Measurements from ENCODE around the gene PPP2R1B. TPM values are rescaled to one million over a fixed set of nuclear protein-coding genes. Genes with fewer than 3 reads are reported as not detected.

Gene PPP2R1B
- 29.8 and 35.4 TPM in 2 replicates for total RNA-seq (2014; rRNA removed; shearing (Covaris generic))

DNA sequence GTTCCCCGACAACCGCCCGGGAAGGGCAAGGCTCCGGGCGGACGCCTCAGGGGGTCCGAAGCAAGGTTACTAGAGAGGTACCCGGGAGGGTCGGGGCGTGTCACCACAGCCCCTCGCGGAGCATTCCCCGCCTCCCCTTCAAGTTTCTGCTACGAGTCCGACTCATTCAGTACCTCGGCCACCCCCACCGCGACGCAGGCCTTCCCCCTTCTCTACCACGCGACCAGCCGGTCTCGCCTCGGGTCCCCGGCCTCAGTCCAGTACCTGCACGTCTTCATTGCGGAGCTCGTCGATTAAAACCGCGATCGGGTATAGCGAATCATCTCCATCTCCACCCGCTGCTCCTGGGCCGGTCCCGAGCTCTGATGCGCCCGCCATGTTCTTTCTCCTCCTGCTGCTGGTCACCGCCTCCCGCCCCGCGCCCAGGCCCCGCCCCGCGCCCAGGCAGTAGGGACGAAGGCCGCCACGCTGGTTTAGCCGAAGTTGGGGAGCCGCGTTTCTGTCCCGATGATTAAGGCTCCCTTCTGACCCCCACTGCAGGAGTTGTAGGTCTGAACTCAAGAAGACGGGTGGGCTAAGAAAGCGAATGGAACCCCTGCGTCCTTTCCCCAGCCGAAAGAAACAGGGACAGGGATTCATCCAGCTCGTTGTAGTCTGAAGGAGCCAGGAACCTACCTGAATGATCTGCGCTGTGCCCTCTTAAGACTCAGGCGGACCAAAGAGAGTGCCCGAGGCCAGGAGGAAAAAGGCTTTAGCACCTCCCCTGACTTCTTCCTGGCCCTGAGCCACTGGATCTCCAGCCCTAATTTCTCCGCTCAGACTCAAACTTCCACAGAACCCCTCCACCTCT, at the start of gene PPP2R1B:
Gene PPP2R1B (minus strand): TSS at position 406 of the 850 bp plus-strand sequence. CDS start 28 bp downstream, at position 378.
- H3K27me3 ChIP-seq: no peaks in the 10 kb centered on the region
- H3K9me3 ChIP-seq (replicated peaks): no peaks in the 10 kb centered on the region
- peak within 1 kb of the TSS; percentile 63 for H3K27ac ChIP-seq
- peaks cover 8% of the 10 kb centered on the region for H3K36me3 ChIP-seq
- H3K4me3 ChIP-seq: peak within 1 kb of the TSS; percentile 95
- peak; percentile 63 to 77 for DNase-seq
- H3K4me1 ChIP-seq: no peaks in the 10 kb centered on the region

GRCh38 chr11:111815489-111815888, 49.3 kb upstream of the PPP2R1B start:
- Histone ChIP-seq H3K4me3 (no peak overlapping the region), H3K9me3 (replicated peaks) (no peaks in the 10 kb centered on the region), H3K36me3 (no peaks in the 10 kb centered on the region), H3K27me3 (no peaks in the 10 kb centered on the region), H3K27ac (no peak overlapping the region), H3K4me1 (no peaks in the 10 kb centered on the region)
- no peak for DNase-seq

- no peak for DNase-seq
- H3K27ac ChIP-seq: no peak overlapping the region
- H3K4me3 ChIP-seq: no peak overlapping the region
- no peaks in the 10 kb centered on the region for H3K36me3 ChIP-seq
- H3K4me1 ChIP-seq: no peaks in the 10 kb centered on the region
- no peaks in the 10 kb centered on the region for H3K27me3 ChIP-seq
- no peaks in the 10 kb centered on the region for H3K9me3 ChIP-seq (replicated peaks)
Observed at GRCh38 chr11:111814557-111815320, 48.5 kb upstream of the PPP2R1B start.

DNA sequence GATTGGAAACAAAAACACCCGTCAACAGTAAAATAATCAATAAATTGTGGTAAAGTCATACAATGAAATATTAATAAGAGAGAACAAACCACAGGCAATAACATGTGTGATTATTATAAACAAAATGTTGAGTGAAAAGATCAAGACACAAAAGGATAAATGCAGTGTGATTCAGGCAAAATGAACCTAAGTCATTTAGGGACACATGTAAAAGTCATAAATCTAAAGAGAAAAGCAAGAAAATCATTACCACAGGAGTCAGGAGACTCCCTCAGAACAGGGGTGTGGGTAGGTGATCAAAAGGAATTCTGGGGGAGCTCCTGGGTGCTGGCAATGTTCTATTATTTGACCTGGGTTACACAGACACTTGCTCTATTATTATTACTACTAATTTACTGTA, 47.9 kb upstream of the PPP2R1B start:
- no peak overlapping the region for H3K27ac ChIP-seq
- H3K27me3 ChIP-seq: no peaks in the 10 kb centered on the region
- H3K36me3 ChIP-seq: no peaks in the 10 kb centered on the region
- no peak for DNase-seq
- H3K9me3 ChIP-seq (replicated peaks): no peaks in the 10 kb centered on the region
- H3K4me3 ChIP-seq: no peak overlapping the region
- H3K4me1 ChIP-seq: no peaks in the 10 kb centered on the region

GRCh38 chr11:111812211-111812610, 46.0 kb upstream of the PPP2R1B start:
- Histone ChIP-seq H3K27me3 (no peaks in the 10 kb centered on the region), H3K4me3 (no peak overlapping the region), H3K9me3 (replicated peaks) (no peaks in the 10 kb centered on the region), H3K36me3 (no peaks in the 10 kb centered on the region), H3K4me1 (no peaks in the 10 kb centered on the region), H3K27ac (no peak overlapping the region)
- DNase-seq: no peak

DNA sequence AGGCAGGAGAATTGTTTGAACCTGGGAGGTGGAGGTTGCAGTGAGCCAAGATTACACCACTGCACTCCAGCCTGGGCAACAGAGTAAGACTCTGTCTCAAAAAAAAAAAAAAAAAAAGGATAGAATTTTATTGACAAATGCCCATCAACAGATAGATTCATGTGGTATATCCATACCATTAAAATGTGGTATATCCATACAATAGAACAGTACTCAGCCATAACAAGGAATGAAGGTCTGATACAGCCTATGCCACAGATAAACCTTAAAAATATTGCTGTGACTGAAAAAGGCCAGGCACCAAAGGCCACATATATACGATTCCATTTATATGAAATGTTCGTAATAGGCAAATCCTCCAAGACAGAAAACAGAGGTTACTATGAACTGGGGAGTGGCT, 45.3 kb upstream of the PPP2R1B start:
- Histone ChIP-seq H3K27me3 (no peaks in the 10 kb centered on the region), H3K4me1 (no peaks in the 10 kb centered on the region), H3K27ac (no peak overlapping the region), H3K36me3 (no peaks in the 10 kb centered on the region), H3K9me3 (replicated peaks) (no peaks in the 10 kb centered on the region), H3K4me3 (no peak overlapping the region)
- DNase-seq: no peak

GRCh38 chr11:111808834-111809233, 42.6 kb upstream of the PPP2R1B start:
- Histone ChIP-seq H3K4me3 (no peak overlapping the region), H3K4me1 (no peaks in the 10 kb centered on the region), H3K27me3 (no peaks in the 10 kb centered on the region), H3K36me3 (no peaks in the 10 kb centered on the region), H3K9me3 (replicated peaks) (no peaks in the 10 kb centered on the region), H3K27ac (no peak overlapping the region)
- no peak for DNase-seq

DNA sequence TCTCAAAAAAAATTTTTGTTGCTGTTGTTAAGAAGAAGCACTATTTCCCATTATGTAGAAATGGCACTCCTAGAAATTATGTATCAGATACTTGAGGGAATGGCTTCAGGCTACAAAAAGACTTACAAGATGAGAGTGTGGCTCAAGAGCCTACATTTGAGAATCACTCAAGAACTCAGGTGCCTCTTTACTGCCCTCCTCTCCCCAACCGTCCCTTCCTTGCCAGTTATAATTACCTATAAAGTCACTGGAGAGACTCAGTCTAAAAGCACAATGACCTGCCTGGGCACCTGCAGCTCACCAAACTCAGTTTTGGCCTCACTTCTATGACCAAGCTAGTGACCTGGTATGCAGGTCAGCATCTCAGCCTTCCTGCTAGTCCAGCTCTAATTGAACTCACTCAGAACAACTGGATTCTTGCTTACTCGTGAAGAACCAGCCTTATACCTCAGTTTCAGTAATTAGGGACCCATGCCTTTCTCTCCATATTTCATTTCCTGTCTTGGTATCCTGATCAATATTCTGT, 41.9 kb upstream of the PPP2R1B start:
- no peaks in the 10 kb centered on the region for H3K36me3 ChIP-seq
- H3K9me3 ChIP-seq (replicated peaks): no peaks in the 10 kb centered on the region
- H3K4me3 ChIP-seq: no peak overlapping the region
- DNase-seq: no peak
- H3K4me1 ChIP-seq: no peaks in the 10 kb centered on the region
- no peak overlapping the region for H3K27ac ChIP-seq
- no peaks in the 10 kb centered on the region for H3K27me3 ChIP-seq

DNA sequence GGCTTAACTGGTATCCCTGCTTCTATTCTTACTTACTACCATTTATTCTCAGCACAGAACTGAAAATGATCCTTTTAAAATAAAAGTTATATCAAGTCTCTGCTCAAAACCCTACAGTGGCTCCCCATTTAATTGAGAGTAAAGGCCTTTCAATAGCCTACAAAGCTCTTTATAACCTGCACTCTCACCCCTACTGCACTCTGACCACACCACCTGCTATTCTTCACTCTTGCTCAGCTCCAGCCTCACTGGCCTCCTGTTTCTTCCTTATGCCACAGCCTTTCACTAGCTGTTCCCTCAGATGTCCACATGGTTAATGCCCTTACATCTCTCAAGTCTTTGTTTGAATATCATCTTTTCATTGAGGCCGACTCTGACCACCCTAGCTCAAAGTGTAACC, 40.9 kb upstream of the PPP2R1B start:
- DNase-seq: no peak
- no peaks in the 10 kb centered on the region for H3K36me3 ChIP-seq
- no peaks in the 10 kb centered on the region for H3K27me3 ChIP-seq
- H3K4me1 ChIP-seq: no peaks in the 10 kb centered on the region
- H3K4me3 ChIP-seq: no peak overlapping the region
- no peak overlapping the region for H3K27ac ChIP-seq
- H3K9me3 ChIP-seq (replicated peaks): no peaks in the 10 kb centered on the region

- Histone ChIP-seq H3K4me1 (no peaks in the 10 kb centered on the region), H3K4me3 (no peak overlapping the region), H3K36me3 (no peaks in the 10 kb centered on the region), H3K9me3 (replicated peaks) (no peaks in the 10 kb centered on the region; the same call in 1 of the 2 replicates), H3K27ac (no peak overlapping the region), H3K27me3 (no peaks in the 10 kb centered on the region)
- no peak for DNase-seq
Observed at GRCh38 chr11:111801135-111801534, 34.9 kb upstream of the PPP2R1B start.

- DNase-seq: no peak
- H3K36me3 ChIP-seq: no peaks in the 10 kb centered on the region
- H3K4me1 ChIP-seq: no peaks in the 10 kb centered on the region
- no peak overlapping the region for H3K4me3 ChIP-seq
- no peak overlapping the region for H3K27ac ChIP-seq
- H3K9me3 ChIP-seq (replicated peaks): no peaks in the 10 kb centered on the region; the same call in 1 of the 2 replicates
- H3K27me3 ChIP-seq: no peaks in the 10 kb centered on the region
Observed at GRCh38 chr11:111798279-111798678, 32.1 kb upstream of the PPP2R1B start.

GRCh38 chr11:111797145-111797581, 31.0 kb upstream of the PPP2R1B start:
- H3K9me3 ChIP-seq (replicated peaks): no peaks in the 10 kb centered on the region; the same call in 1 of the 2 replicates
- no peaks in the 10 kb centered on the region for H3K27me3 ChIP-seq
- H3K4me1 ChIP-seq: no peaks in the 10 kb centered on the region
- no peaks in the 10 kb centered on the region for H3K36me3 ChIP-seq
- DNase-seq: peak in 1 of 2 experiments; percentile 17
- no peak overlapping the region for H3K27ac ChIP-seq
- no peak overlapping the region for H3K4me3 ChIP-seq

- Histone ChIP-seq H3K27me3 (no peaks in the 10 kb centered on the region), H3K27ac (no peak overlapping the region), H3K4me1 (no peaks in the 10 kb centered on the region), H3K4me3 (no peak overlapping the region), H3K9me3 (replicated peaks) (no peaks in the 10 kb centered on the region; the same call in 1 of the 2 replicates), H3K36me3 (no peaks in the 10 kb centered on the region)
- DNase-seq: no peak
Observed at GRCh38 chr11:111796696-111797095, 30.5 kb upstream of the PPP2R1B start.

DNA sequence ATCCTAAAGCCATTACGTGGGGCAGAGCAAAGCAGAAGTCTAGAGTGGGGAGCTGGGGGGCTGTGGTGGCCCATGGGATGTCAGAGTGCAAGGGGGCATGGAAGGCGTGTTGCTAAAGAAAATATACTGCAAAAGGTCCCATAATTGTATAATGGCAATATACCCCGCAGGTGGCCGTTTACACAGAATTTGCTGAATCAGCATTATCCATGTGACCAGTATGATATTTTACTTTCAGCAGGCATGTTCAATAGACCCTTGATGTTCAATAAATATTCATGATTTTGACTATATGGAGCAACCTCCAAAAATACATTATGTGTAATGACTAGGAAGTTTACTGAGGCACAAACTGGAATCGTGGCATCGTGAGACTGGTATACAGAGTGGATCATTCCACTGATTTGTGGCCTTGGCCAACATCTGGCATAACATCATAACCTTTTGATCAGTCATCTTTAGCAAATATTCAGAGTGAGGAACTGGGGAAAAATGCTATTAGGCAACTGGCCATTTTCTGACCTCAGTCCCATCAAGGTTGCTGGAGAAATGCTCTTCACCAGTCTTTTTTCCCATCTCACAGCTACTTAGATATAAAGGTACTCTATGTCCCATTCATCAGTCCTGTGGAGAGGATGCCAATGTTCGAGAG, 29.3 kb upstream of the PPP2R1B start:
- no peaks in the 10 kb centered on the region for H3K36me3 ChIP-seq
- no peaks in the 10 kb centered on the region; the same call in 1 of the 2 replicates for H3K9me3 ChIP-seq (replicated peaks)
- DNase-seq: no peak
- H3K4me1 ChIP-seq: no peaks in the 10 kb centered on the region
- no peak overlapping the region for H3K4me3 ChIP-seq
- H3K27ac ChIP-seq: no peak overlapping the region
- no peaks in the 10 kb centered on the region for H3K27me3 ChIP-seq

All from SJCRH30 (cell line).